ENCODE results near the gene OPCML. TPM values are rescaled to one million over a fixed set of nuclear protein-coding genes. Genes with fewer than 3 reads are reported as not detected.

OPCML gene
- polyA plus RNA-seq, 3 donors, result not detected

GRCh38 chr11:132728026-132728425, 804.3 kb downstream of the OPCML start:
- no peaks in the 10 kb centered on the region for H3K4me1 ChIP-seq (ENCODE audit: control insufficient read depth in 1 of 2, insufficient read depth in 2 of 2, low read length in 2 of 2)
- H3K4me2 ChIP-seq (replicated peaks; ENCODE audit: extremely low read depth, low read length, poor library complexity, severe bottlenecking), result no peak overlapping the region
- H3K27me3 ChIP-seq (ENCODE audit: control insufficient read depth in 2 of 2, insufficient read depth in 2 of 2, low read length in 2 of 2), result no peaks in the 10 kb centered on the region
- no peaks in the 10 kb centered on the region for H3K4me1 Mint-ChIP-seq
- no peak overlapping the region for H3K27ac Mint-ChIP-seq
- H3K9ac ChIP-seq (ENCODE audit: insufficient read depth, low read length, poor library complexity, severe bottlenecking), result no peak overlapping the region
- no peaks in the 10 kb centered on the region for H3K36me3 Mint-ChIP-seq
- no peak overlapping the region for H2AFZ ChIP-seq (ENCODE audit: insufficient read depth, low read depth, low read length, poor library complexity, severe bottlenecking)
- H3K27me3 Mint-ChIP-seq (ENCODE audit: low read depth in 3 of 3), result peaks cover 0 to 1% (median 1%) of the 10 kb centered on the region in 3 donors
- H3K79me2 ChIP-seq (ENCODE audit: insufficient read depth, low read length), result no peaks in the 10 kb centered on the region
- intact Hi-C loops (cut with micrococcal nuclease), result no loop called here
- no peaks in the 10 kb centered on the region for H4K20me1 ChIP-seq (ENCODE audit: insufficient read depth, low read length)
- H3K36me3 ChIP-seq (replicated peaks in 1 of 2; ENCODE audit: control insufficient read depth in 1 of 2, insufficient read depth in 2 of 2, low read length in 2 of 2), result no peaks in the 10 kb centered on the region
- H3K4me3 Mint-ChIP-seq, result no peak overlapping the region
- DNase-seq, result no peak
- H3K9me3 ChIP-seq (replicated peaks in 1 of 2; ENCODE audit: control insufficient read depth in 1 of 2, insufficient read depth in 1 of 2, low read length in 2 of 2), result peaks cover 0 to 10% of the 10 kb centered on the region in 2 donors
- H3K9me3 Mint-ChIP-seq, result peaks cover 0 to 16% (median 7%) of the 10 kb centered on the region in 7 donors
- no peak overlapping the region for H3K27ac ChIP-seq (ENCODE audit: low read depth in 1 of 2, low read length in 2 of 2)
- H3K4me3 ChIP-seq (replicated peaks in 1 of 3; ENCODE audit: low read depth in 2 of 3, low read length in 3 of 3), result no peak overlapping the region
- no peak for TF ChIP-seq CTCF (IDR thresholded peaks at IDR 0.05)
- 97% methylated on average over 11 of the region's 14 CpGs for WGBS (ENCODE audit: insufficient coverage)

- Histone ChIP-seq H4K20me1 (ENCODE audit: insufficient read depth, low read length) (no peaks in the 10 kb centered on the region), H3K9ac (ENCODE audit: insufficient read depth, low read length, poor library complexity, severe bottlenecking) (no peak overlapping the region), H3K79me2 (ENCODE audit: insufficient read depth, low read length) (no peaks in the 10 kb centered on the region), H3K4me2 (replicated peaks; ENCODE audit: extremely low read depth, low read length, poor library complexity, severe bottlenecking) (no peak overlapping the region), H3K27me3 (ENCODE audit: control insufficient read depth in 2 of 2, insufficient read depth in 2 of 2, low read length in 2 of 2) (no peaks in the 10 kb centered on the region), H3K27ac (ENCODE audit: low read depth in 1 of 2, low read length in 2 of 2) (no peak overlapping the region), H3K36me3 (replicated peaks in 1 of 2; ENCODE audit: control insufficient read depth in 1 of 2, insufficient read depth in 2 of 2, low read length in 2 of 2) (no peaks in the 10 kb centered on the region), H3K9me3 (replicated peaks in 1 of 2; ENCODE audit: control insufficient read depth in 1 of 2, insufficient read depth in 1 of 2, low read length in 2 of 2) (peaks cover 0 to 6% of the 10 kb centered on the region in 2 donors), H2AFZ (ENCODE audit: insufficient read depth, low read depth, low read length, poor library complexity, severe bottlenecking) (no peak overlapping the region), H3K4me3 (replicated peaks in 1 of 3; ENCODE audit: low read depth in 2 of 3, low read length in 3 of 3) (no peak overlapping the region), H3K4me1 (ENCODE audit: control insufficient read depth in 1 of 2, insufficient read depth in 2 of 2, low read length in 2 of 2) (no peaks in the 10 kb centered on the region)
- intact Hi-C loops (cut with micrococcal nuclease), result no loop called here
- Mint-ChIP-seq H3K36me3 (no peaks in the 10 kb centered on the region), H3K4me1 (no peaks in the 10 kb centered on the region), H3K27me3 (ENCODE audit: low read depth in 3 of 3) (peaks cover 0 to 4% (median 2%) of the 10 kb centered on the region in 3 donors), H3K4me3 (no peak overlapping the region), H3K27ac (peak overlapping the region in 1 of 7 donors; percentile 47), H3K9me3 (peaks cover 0 to 12% (median 4%) of the 10 kb centered on the region in 7 donors)
- TF ChIP-seq CTCF (IDR thresholded peaks at IDR 0.05), result no peak
- no peak for DNase-seq
- 78% methylated on average over 5 of the region's 5 CpGs for WGBS (ENCODE audit: insufficient coverage)
Measured at GRCh38 chr11:132721526-132721925, 810.8 kb downstream of the OPCML start.
